Neuronal stem cell (in vitro differentiated cells): Measurements from ENCODE around the gene PCDH17.

ENCODE experiments used
- DNase-seq: peaks from one replicate; pipeline ENCODE4 v3.0.0-alpha.2; 2013; ENCODE audit warnings: low spot score
- H2AFZ ChIP-seq: one replicate; pipeline ENCODE4 v1.6.1; 2013; ENCODE audit warnings: mild to moderate bottlenecking, low read length, inconsistent platforms
- H2AK5ac ChIP-seq: 2 replicates; pipeline ENCODE4 v1.6.1; 2013; ENCODE audit warnings: low read depth, mild to moderate bottlenecking, inconsistent platforms, low read length, moderate library complexity, mixed read lengths
- H2BK120ac ChIP-seq: 2 replicates; pipeline ENCODE4 v1.6.1; 2013; ENCODE audit warnings: low read depth, mild to moderate bottlenecking, inconsistent platforms, low read length, moderate library complexity, mixed read lengths
- H2BK12ac ChIP-seq: one replicate; pipeline ENCODE4 v1.6.1; 2013; ENCODE audit warnings: low read length, inconsistent platforms
- H2BK15ac ChIP-seq: 2 replicates; pipeline ENCODE4 v1.6.1; 2013; ENCODE audit warnings: mild to moderate bottlenecking, low read length, inconsistent platforms, mixed read lengths
- H2BK5ac ChIP-seq: one replicate; pipeline ENCODE4 v1.6.1; 2013; ENCODE audit warnings: inconsistent platforms, mild to moderate bottlenecking, low read length, moderate library complexity
- H3K14ac ChIP-seq: one replicate; pipeline ENCODE4 v1.6.1; 2013; ENCODE audit warnings: low read length, inconsistent platforms
- H3K18ac ChIP-seq: 2 replicates; pipeline ENCODE4 v1.6.1; 2013; ENCODE audit warnings: low read length, inconsistent platforms
- H3K23ac ChIP-seq: 2 replicates; pipeline ENCODE4 v1.6.1; 2013; ENCODE audit warnings: low read depth, mild to moderate bottlenecking, mixed read lengths, low read length, inconsistent platforms; ENCODE audit not compliant: poor library complexity
- H3K27ac ChIP-seq: replicated peaks from 3 replicates; pipeline ENCODE4 v1.5.1; 2013; ENCODE audit warnings: low read length, inconsistent platforms
- H3K27me3 ChIP-seq, 3 experiments: 2 replicates each; pipeline ENCODE4 v1.6.1; 2013; ENCODE audit warnings: low read length in 3 of 3, mild to moderate bottlenecking in 2 of 3, inconsistent platforms in 1 of 3, low read depth in 1 of 3, mixed read lengths in 1 of 3, moderate library complexity in 1 of 3; ENCODE audit not compliant: control insufficient read depth in 3 of 3, insufficient read depth in 3 of 3
- H3K36me3 ChIP-seq, 2 donors: replicated peaks in 1 of 2; 2 replicates each; pipeline ENCODE4 v1.6.1; 2013; ENCODE audit warnings: low read length in 2 of 2; ENCODE audit not compliant: control insufficient read depth in 2 of 2, insufficient read depth in 2 of 2
- H3K4ac ChIP-seq: 2 replicates; pipeline ENCODE4 v1.6.1; 2013; ENCODE audit warnings: inconsistent platforms, mild to moderate bottlenecking, low read length, moderate library complexity
- H3K4me1 ChIP-seq, 2 donors: 1 replicate in 1 of 2; 2 replicates in 1 of 2; pipeline ENCODE4 v1.6.1; 2013; ENCODE audit warnings: low read length in 2 of 2, low read depth in 1 of 2; ENCODE audit not compliant: control insufficient read depth in 2 of 2, insufficient read depth in 1 of 2
- H3K4me2 ChIP-seq: one replicate; pipeline ENCODE4 v1.6.1; 2013; ENCODE audit warnings: mild to moderate bottlenecking, low read length, inconsistent platforms; ENCODE audit not compliant: insufficient read depth, poor library complexity, severe bottlenecking
- H3K4me3 ChIP-seq, 2 donors: 2 replicates each; pipeline ENCODE4 v1.5.1; 2013; ENCODE audit warnings: low read length in 2 of 2, mild to moderate bottlenecking in 2 of 2, inconsistent platforms in 1 of 2, moderate library complexity in 1 of 2
- H3K79me1 ChIP-seq: one replicate; pipeline ENCODE4 v1.6.1; 2013; ENCODE audit warnings: low read depth, mild to moderate bottlenecking, inconsistent platforms, low read length, moderate library complexity
- H3K9ac ChIP-seq: one replicate; pipeline ENCODE4 v1.6.1; 2013; ENCODE audit warnings: mild to moderate bottlenecking, low read depth, low read length, inconsistent platforms; ENCODE audit not compliant: poor library complexity
- H3K9me3 ChIP-seq, 2 donors: replicated peaks in 1 of 2; 2 replicates each; pipeline versions ENCODE3 to v1.6.1; 2013; ENCODE audit warnings: low read length in 2 of 2, mild to moderate bottlenecking in 2 of 2, inconsistent platforms in 1 of 2, low read depth in 1 of 2, mixed read lengths in 1 of 2, moderate library complexity in 1 of 2; ENCODE audit not compliant: control insufficient read depth in 2 of 2, insufficient read depth in 1 of 2
- H4K8ac ChIP-seq: one replicate; pipeline ENCODE4 v1.6.1; 2013; ENCODE audit warnings: low read depth, mild to moderate bottlenecking, inconsistent platforms, low read length, moderate library complexity
- H4K91ac ChIP-seq: one replicate; pipeline ENCODE4 v1.6.1; 2013; ENCODE audit warnings: low read length, low read depth, mild to moderate bottlenecking, inconsistent platforms; ENCODE audit not compliant: poor library complexity
- WGBS, 2 donors: extraction: QIAGEN DNeasy Blood & Tissue Kit; methylation state at CpG; one replicate each; pipeline ENCODE4 v1.1.7; 2013; ENCODE audit warnings: missing lambda C conversion rate in 2 of 2, mixed read lengths in 1 of 2; ENCODE audit not compliant: insufficient read length in 2 of 2, insufficient replicate concordance in 1 of 2; ENCODE audit errors: extremely low coverage in 2 of 2; 5-methylcytosine and 5-hydroxymethylcytosine counted together

The PCDH17 gene

GRCh38 chr13:57629391-57629804, 2.1 kb upstream of the PCDH17 start:
- Histone ChIP-seq H3K9ac (peak overlapping the region; percentile 96), H3K4me3 (peak overlapping the region; percentile 56 to 94), H2BK12ac (no peak overlapping the region), H2BK15ac (no peak overlapping the region), H4K91ac (no peak overlapping the region), H3K23ac (peak overlapping the region; percentile 83), H3K79me1 (peaks cover 13% of the 10 kb centered on the region), H3K18ac (peak overlapping the region; percentile 92), H2BK5ac (peak overlapping the region; percentile 62), H3K4ac (peak overlapping the region; percentile 76), H3K9me3 (peaks cover 16 to 22% of the 10 kb centered on the region in 2 donors), H3K4me1 (peaks cover 0 to 8% of the 10 kb centered on the region in 2 donors), H3K27ac (peak overlapping the region; percentile 29), H3K27me3 (peaks cover 0 to 22% (median 0%) of the 10 kb centered on the region in 3 experiments), H3K14ac (no peak overlapping the region), H3K4me2 (peak overlapping the region; percentile 96), H4K8ac (no peak overlapping the region), H2AK5ac (no peak overlapping the region), H2AFZ (peak overlapping the region; percentile 82), H2BK120ac (no peak overlapping the region), H3K36me3 (peaks cover 11 to 20% of the 10 kb centered on the region in 2 donors)
- no CpG with 5 or more reads among the region's 29 CpGs for WGBS, 2 donors
- no peak for DNase-seq

DNA sequence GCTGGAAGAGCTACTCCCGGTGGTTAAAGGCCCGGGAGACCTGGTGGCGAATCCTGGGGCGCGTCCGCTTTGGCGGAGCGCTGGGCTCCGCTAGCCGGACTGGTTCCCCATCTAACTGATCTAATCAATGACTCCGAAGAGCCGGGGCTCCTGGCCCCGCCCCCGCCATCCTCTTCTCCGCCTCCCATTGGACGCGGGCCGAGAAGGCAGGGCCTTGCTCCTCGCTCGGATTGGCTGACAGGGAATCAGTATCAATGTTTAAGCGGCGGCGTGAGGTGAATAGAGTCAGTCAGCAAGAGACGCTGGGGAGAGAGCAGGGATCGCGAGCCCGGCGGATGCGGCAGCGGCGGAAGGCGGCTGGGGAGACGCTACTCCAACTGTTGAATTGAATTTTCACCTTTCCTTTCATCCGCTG, 1.7 kb upstream of the PCDH17 start:
- Histone ChIP-seq H3K4me2 (peak overlapping the region; percentile 96), H2AFZ (peak overlapping the region; percentile 82), H2AK5ac (no peak overlapping the region), H3K79me1 (peaks cover 14% of the 10 kb centered on the region), H3K36me3 (peaks cover 15 to 24% of the 10 kb centered on the region in 2 donors), H3K4me3 (peak overlapping the region; percentile 56 to 94), H3K14ac (no peak overlapping the region), H3K23ac (no peak overlapping the region), H3K9me3 (peaks cover 18 to 26% of the 10 kb centered on the region in 2 donors), H3K27ac (no peak overlapping the region), H3K18ac (peak overlapping the region; percentile 63), H2BK12ac (no peak overlapping the region), H3K4ac (no peak overlapping the region), H3K27me3 (peaks cover 0 to 26% (median 0%) of the 10 kb centered on the region in 3 experiments), H3K9ac (no peak overlapping the region), H4K8ac (no peak overlapping the region), H2BK5ac (peak overlapping the region; percentile 62), H3K4me1 (peaks cover 0 to 11% of the 10 kb centered on the region in 2 donors), H4K91ac (no peak overlapping the region), H2BK120ac (no peak overlapping the region), H2BK15ac (no peak overlapping the region)
- WGBS, 2 donors, result no CpG with 5 or more reads among the region's 34 CpGs
- DNase-seq, result peak; percentile 97

- Histone ChIP-seq H2BK5ac (no peak overlapping the region), H3K9me3 (peaks cover 18 to 31% of the 10 kb centered on the region in 2 donors), H3K23ac (no peak overlapping the region), H3K27ac (peak overlapping the region; percentile 10), H3K18ac (peak overlapping the region; percentile 68), H2AK5ac (no peak overlapping the region), H3K27me3 (peaks cover 0 to 29% (median 0%) of the 10 kb centered on the region in 3 experiments), H2BK12ac (no peak overlapping the region), H3K4me2 (peak overlapping the region; percentile 92), H4K91ac (no peak overlapping the region), H3K14ac (no peak overlapping the region), H4K8ac (no peak overlapping the region), H3K4ac (no peak overlapping the region), H3K9ac (no peak overlapping the region), H3K79me1 (peaks cover 14% of the 10 kb centered on the region), H2BK15ac (no peak overlapping the region), H3K4me1 (peaks cover 0 to 11% of the 10 kb centered on the region in 2 donors), H3K4me3 (peak overlapping the region; percentile 56 to 84), H2AFZ (peak overlapping the region; percentile 71), H3K36me3 (peaks cover 15 to 34% of the 10 kb centered on the region in 2 donors), H2BK120ac (no peak overlapping the region)
- WGBS, 2 donors, result no CpG with 5 or more reads among the region's 32 CpGs
- DNase-seq, result no peak
These were observed 616 bp upstream of the PCDH17 start for GRCh38 chr13:57630661-57631595.
